ENCODE data around the gene L2HGDH.
"Not testable (repeated sequence)": the region's sequence is repeated elsewhere in the genome, so short reads cannot be mapped to it uniquely, and the experiment has no call there.

The L2HGDH gene

DNA sequence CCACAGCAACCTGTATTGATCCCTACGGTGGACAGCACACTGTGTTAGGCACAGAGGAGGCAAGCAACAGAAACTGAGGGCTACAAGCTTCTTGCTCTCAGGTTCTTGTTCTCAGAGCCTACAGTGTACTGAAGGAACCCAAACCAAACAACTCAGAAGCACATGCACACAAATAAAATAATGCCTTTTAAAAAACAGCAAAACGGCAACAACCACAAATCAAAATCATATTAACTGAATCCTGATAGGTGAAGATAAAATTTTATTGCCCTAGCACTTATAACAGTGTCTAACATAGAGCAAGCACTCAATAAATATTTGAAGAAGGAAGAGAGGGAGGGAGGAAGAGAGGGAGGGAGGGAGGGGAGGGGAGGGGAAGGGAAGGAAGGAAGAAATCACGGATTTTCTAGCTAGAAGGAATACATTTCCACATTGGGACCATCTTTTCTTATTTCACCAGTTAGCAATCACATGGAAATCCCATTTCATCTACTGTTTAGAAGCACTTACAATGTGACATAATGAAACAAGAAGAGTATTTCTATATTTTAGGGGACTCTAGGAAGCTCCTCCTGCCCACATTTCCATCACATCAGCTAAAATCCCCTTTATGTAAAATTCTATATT, 27.3 kb upstream of the L2HGDH start:
- DNase-seq (ENCODE audit: low read depth) = no peak

- no peak for DNase-seq (ENCODE audit: low read depth)
These were observed 26.6 kb upstream of the L2HGDH start for GRCh38 chr14:50338587-50338986.

GRCh38 chr14:50335989-50336824, 24.2 kb upstream of the L2HGDH start:
- no peak for DNase-seq (ENCODE audit: low read depth)

DNA sequence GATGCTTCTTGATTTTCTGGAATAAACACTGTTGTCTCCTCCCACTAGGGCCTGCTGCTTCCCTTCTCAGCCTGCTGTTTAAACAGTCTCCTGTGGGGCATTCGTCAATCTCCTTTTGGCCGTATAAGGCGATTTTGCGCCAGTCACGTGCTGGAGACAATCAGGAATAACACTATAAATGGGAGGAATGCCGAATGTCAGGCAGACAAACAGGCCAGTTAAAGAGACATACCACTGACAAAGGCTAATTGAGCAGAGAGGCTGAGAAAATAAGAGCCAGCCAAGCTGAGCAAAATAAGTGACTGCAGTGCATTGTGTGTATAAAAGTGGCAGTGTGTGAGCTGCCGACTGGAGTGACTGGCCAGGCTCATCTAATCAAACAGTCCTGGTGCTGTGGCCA, 23.4 kb upstream of the L2HGDH start:
- DNase-seq (ENCODE audit: low read depth) = no peak

DNA sequence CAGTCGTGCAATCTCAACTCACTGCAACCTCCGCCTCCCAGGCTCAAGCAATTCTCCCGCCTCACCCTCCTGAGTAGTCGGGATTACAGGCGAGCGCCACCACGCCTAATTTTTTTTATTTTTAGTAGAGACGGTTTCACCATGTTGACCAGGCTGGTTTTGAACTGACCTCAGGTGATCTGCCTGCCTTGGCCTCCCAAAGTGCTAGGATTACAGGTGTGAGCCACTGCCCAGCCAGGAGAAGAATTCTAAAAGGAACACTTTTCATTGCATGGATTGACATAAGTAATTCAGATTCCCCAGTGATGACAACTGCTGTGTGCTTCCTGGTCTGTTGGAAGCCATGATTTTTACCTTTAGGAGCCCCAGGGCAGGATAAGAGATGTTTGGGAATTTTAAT, 22.2 kb upstream of the L2HGDH start:
- no peak for DNase-seq (ENCODE audit: low read depth)

GRCh38 chr14:50333014-50333509, 21.0 kb upstream of the L2HGDH start:
- no peak for DNase-seq (ENCODE audit: low read depth)

GRCh38 chr14:50331596-50331995, 19.6 kb upstream of the L2HGDH start:
- no peak for DNase-seq (ENCODE audit: low read depth)

DNA sequence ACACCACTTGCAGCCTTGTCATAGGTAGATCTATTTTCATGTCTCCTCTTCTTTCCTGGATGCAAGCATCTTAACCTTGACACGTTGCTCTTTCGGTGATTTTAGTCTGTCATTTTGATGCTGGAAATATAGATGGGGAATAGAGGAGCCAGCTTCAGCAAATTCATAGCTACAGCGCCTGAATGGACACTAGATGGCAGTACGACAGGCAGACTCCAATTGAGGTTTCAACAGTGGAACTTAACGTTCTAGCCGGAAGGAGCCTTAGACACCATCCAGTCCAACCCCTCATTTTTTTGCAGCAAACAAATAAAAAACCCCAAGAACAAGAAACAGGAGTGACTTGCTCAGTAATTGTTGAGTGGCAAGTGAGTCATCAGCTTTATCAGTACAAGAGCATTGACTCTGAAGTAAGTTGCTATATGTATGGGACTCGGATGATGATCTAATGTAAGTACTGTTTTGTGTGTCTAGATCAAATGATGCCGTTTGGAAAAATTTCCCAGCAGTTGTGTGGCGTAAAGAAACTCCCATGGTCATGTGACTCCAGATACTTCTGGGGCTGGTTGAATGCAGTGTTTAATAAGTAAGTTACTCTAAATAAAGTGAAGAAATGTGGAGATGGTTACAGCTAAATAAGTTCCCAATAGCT, 9.1 kb upstream of the L2HGDH start:
- peak; percentile 64 for DNase-seq (ENCODE audit: low read depth)

DNA sequence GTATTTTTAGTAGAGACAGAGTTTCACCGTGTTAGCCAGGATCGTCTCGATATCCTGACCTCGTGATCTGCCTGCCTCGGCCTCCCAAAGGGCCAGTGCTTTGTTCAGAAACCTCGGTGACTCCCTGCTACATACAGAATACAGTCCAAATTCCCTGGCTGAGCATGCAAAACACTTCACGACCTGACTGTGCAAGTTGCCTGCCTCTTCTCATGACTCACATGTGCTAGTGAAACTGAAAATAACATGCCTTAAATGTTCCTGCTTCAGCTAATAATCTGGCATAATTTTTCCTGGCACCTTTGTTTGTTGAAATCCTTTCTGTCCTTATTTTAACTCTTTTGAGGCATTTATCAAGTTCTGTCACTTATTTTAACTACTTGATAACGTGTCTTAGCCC, 8.3 kb upstream of the L2HGDH start:
- no peak for DNase-seq (ENCODE audit: low read depth)

DNA sequence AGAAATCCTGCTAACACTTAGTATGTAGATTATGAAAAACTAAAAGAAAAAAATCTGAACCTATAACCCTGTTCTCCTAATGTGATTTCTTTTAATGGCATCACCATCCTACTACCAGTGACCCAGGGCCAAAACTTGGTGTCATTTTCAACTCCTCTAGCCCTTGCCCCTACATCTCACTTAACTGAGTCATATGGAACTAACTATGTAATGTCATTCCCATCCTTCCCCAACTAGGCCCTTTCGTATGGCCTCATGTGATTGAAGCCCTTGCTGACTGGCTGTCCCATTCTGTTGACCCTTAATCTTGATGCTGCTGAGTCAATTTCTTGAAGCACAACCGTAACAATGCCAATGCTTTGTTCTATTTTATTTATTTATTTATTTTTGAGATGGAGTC, 7.7 kb upstream of the L2HGDH start:
- DNase-seq (ENCODE audit: low read depth) = no peak

DNA sequence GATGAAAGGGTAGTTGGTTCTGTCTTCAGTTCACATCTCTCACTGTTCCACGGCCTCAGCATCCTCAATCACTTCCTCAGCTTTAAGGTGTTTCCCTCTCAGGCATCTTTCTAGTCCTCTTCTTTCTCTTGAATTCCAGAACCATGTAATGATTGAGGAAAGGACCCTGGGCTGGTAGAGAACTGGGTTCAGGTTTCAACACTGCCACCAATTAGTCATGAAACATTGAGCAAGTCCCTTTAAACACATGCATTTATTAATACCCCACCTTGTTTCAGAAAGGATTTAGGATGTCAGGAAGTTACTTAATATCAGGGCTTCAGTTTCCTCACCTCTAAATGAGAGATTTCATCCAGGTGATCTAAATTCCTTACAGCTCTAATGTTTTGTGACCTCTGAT, 7.3 kb upstream of the L2HGDH start:
- DNase-seq (ENCODE audit: low read depth) = no peak

DNA sequence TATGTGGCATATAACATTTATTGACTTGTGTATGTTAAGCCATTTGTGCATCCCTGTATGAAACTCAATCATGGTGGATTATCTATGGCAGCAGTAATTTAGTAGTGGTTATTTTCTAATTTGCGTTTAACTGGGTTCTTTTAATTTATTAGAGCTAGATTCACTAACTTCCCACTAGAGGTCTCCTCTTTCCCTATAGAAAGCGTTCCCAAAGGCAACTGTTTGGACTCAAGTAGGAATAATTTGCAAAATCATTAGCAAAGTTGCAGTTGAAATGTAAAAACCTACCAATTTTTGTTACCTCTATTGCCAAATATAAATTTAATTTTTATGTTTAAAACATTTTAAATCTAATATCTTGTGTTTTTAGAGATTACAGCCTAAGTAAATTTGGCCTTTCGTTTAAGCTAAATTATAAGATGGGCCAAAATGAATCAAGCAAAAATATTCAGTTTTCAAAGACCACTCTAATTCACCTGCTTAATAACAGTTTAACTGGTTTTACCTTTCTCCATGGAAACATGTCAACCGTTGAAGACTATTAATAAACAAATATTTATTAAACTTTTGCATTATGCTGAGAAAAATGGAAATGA, 6.1 kb upstream of the L2HGDH start:
- DNase-seq (ENCODE audit: low read depth) = no peak

- DNase-seq (ENCODE audit: low read depth) = not testable (repeated sequence)
These were observed 2.1 kb upstream of the L2HGDH start for GRCh38 chr14:50314098-50314497.

DNA sequence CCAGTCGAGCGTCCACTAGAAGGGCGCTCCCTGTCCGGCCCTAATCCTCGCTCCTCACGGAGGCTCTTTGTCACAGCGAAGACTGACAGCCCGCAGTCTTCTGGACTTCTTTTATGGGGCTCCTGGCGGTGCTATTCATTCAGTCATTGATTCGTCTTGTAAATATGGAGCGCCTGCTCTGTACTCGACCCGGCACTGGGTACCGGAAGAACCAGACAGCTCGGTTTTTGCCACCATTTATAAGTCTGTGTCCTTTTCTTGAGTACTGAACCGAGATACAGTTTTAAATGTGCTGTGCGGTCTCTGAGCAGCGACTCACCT, 665 bp upstream of the L2HGDH start:
- DNase-seq (ENCODE audit: low read depth) = no peak

GRCh38 chr14:50311337-50311971, 575 bp downstream of the L2HGDH start:
- no peak for DNase-seq (ENCODE audit: low read depth)

DNA sequence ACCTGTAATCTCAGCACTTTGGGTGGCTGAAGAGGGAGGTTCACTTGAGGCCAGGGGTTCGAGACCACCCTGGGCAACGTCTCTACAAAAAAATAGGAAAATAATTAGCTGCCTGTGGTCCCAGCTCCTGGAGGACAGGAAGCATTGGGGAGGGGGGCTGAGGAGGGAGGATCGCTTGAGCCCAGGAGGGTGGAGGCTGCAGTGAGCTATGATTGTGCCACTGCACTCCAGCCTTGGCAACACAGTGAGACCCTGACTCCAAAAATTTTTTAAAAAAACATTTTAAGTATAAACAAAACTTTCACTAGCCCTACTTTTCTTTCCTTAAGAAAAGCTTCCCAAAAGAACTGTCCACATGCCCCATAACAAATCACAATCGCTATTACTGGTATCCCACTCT, 1.6 kb downstream of the L2HGDH start:
- no peak for DNase-seq (ENCODE audit: low read depth)

DNA sequence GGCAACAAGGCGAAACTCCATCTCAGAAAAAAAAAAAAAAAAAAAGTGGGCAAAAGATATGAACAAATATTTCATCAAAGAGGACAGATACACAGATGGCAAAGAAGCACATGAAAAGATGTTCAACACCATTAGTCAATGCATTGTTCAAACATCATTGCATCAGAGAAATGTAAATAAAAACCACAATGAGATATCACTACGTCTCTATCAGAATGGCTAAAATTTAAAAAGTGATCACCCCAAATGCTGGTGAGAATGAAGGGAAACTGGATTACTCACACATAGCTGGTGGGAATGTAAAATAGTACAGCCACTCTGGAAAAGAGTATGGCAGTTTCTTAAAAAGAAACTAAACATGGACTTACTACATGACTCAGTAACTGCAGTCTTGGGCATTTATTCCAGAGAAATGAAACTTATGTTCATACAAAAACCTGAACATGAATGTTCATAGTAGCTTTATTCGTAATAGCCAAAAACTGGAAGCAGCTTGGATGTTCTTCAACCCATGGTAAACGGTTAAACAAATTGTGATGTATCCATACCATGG, 3.6 kb downstream of the L2HGDH start:
- DNase-seq (ENCODE audit: low read depth) = no peak

DNA sequence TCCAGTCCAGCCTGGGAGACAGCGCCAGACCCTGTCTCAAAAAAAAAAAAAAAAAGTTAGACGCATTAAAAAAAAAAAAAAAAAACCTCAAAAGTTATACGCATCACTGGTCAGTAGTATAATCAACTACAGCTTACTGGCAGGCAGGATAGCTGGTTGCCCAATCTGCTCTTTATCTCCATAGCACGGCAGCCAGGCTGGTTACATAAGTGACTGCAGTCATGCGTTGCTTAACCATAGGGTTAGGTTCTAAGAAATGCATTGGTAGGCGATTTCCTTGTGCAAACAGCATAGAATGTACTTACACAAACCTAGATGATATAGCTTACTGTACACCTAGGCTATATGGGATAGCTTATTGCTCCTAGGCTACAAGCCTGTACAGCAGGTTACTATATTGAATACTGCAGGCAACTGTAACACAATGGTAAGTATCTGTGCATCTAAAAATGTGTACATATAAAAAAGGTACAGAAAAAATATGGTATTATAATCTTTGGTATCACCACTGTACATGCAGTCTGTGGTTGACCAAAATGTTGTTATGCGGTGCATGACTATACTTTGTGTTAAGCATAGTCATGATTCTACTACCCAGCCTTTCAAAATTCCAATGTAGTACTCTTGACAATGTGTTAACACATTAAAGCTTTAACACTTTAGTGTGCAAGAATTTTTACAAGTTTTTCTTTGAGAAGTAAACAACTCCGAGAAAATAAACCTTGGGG, 8.1 kb downstream of the L2HGDH start:
- DNase-seq (ENCODE audit: low read depth) = no peak

- no peak for DNase-seq (ENCODE audit: low read depth)
These were observed 10.1 kb downstream of the L2HGDH start for GRCh38 chr14:50301914-50302313.

GRCh38 chr14:50299585-50299984, 12.4 kb downstream of the L2HGDH start:
- DNase-seq (ENCODE audit: low read depth) = no peak

GRCh38 chr14:50290306-50290705, 21.7 kb downstream of the L2HGDH start:
- no peak for DNase-seq (ENCODE audit: low read depth)
